Lung microvascular endothelial cell (primary cell): ENCODE measurements around the gene FOXP3. TPM values are rescaled to one million over a fixed set of nuclear protein-coding genes. Genes with fewer than 3 reads are reported as not detected.
A peak's percentile ranks its signal among the peaks of the same experiment; 100 is the strongest.
"Not testable (repeated sequence)": the region's sequence is repeated elsewhere in the genome, so short reads cannot be mapped to it uniquely, and the experiment has no call there.

ENCODE experiments used
- DNase-seq, 2 donors: peaks; one replicate each; pipeline versions ENCODE4 v3.0.0 to v3.0.0-alpha.2; 2010; ENCODE audit warnings: low read depth in 2 of 2
- total RNA-seq: library from RNA; depleted of rRNA; stranded (reverse); fragments of >200 nt; gene quantifications from 2 replicates; pipeline ENCODE4 v1.2.1, GENCODE V29; 2014

FOXP3 gene, protein sequence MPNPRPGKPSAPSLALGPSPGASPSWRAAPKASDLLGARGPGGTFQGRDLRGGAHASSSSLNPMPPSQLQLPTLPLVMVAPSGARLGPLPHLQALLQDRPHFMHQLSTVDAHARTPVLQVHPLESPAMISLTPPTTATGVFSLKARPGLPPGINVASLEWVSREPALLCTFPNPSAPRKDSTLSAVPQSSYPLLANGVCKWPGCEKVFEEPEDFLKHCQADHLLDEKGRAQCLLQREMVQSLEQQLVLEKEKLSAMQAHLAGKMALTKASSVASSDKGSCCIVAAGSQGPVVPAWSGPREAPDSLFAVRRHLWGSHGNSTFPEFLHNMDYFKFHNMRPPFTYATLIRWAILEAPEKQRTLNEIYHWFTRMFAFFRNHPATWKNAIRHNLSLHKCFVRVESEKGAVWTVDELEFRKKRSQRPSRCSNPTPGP
- not detected in 2 replicates for total RNA-seq

DNA sequence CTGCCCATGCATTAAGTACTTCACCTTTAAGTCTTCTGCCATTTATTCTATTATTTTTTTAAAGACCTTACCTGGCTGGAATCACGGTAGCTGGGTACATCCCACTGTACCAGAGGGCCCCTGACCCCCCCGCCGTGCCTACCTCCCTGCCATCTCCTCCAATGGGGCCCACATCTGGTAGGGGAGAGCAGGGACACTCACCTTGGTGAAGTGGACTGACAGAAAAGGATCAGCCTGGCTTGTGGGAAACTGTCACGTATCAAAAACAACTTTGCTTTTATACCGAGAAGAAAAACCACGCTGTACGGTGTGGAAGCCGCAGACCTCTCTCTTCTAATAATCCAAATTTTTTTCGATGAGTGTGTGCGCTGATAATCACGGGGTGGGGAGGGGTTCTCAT lies at the start of gene FOXP3:
Gene FOXP3 (minus strand): TSS at position 251 of the 400 bp plus-strand sequence. CDS start 6,205 bp downstream, outside the sequence.
- no peak for DNase-seq

DNA sequence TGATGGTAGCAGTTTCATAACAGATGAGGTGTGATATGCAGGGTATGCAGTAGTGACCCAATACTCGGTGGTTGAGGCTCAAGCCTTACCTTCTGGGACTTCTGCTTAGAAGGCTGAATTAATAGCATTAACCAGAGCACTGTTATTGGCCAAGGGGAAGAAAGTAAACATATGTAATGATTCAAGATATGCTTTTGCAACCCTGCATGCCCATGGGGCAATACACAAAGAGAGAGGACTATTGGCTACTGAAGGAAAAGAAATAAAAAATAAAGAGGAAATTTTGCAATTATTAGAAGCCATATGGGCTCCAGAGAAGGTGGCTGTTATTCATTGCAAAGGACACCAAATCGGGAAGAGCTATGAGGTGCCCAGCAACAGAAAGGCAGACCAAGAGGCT lies 47.7 kb upstream of the FOXP3 start:
- no peak for DNase-seq

DNA sequence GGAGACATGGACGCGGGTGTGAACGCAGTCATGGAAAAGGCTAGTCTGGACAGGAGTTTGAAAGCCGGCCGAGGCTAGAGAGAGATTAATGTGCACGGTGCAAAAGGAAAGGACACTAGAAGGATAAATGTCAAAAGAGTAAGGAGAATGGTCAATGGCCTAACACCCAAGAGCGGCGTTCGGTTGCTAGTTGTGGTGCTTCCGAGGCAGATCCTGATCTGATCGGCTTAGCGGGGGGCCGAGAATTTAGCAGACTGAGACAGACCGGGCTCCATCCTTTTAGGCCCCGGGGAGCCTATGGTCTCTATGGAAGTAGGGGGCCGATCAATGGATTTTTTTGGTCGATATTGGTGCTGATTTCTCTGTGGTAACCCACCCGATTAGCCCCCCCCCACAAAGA lies 45.9 kb upstream of the FOXP3 start:
- DNase-seq, result no peak

DNA sequence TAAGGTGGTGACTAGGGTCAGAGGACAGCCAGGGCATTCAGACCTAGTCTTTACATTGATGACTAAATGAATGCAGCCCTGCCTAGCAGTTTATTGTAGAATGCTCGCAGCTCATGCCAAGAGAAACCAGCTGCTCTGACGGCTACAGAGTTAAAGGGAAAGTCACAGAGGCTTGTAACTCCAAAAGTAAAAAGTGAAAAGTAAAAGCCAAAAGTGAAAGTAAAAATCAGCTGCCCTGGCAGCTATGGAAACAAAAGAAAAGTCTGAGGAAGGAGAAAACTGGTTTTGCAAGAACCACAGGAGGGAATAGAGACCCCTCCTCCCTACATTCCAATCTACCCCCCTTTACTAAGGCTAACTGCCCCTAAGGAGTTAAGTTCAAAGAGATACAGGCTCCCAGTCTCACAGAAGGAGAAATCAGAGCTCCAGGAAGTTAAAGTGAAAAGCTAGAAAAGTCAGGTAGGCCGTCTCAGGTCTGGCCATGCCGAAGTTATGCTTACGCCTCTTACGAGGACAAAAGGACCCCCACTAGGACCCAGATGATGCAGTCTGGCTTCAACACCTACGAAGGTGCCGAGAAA lies 45.0 kb upstream of the FOXP3 start:
- peak; percentile 16 to 36 for DNase-seq

DNA sequence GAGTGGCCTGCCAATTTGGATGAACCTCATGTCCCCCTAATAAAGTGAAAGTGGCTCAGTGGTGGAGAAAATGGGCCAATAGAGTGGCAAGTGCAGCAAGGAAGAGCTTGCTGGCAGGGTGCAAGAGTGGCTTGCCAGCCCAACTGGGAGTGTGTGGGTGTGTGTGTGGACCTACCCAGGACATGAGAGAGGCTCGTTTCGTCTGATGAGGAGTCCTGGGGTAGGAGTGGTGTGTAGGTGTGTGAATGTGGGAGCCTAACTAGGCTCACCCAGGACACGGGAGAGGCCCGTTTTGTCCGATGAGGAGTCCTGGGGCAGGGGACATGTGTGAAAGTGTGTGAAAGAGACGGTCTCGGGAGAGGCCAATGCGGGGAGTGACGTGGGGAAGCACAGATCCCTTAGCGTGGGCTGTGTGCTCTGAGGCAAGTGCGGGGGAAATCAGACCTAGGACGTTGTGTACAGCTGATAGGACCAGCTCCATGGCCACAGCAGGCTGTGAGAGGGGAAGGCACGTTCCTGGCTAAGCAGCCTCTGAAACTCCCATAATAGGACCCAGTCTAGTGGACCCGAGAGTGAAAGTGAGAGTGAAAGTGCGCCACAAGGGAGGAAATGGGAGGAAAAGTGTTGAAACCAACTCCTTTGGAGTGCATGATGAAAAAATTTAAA lies 44.2 kb upstream of the FOXP3 start:
- DNase-seq, result peak; percentile 23 to 45

DNA sequence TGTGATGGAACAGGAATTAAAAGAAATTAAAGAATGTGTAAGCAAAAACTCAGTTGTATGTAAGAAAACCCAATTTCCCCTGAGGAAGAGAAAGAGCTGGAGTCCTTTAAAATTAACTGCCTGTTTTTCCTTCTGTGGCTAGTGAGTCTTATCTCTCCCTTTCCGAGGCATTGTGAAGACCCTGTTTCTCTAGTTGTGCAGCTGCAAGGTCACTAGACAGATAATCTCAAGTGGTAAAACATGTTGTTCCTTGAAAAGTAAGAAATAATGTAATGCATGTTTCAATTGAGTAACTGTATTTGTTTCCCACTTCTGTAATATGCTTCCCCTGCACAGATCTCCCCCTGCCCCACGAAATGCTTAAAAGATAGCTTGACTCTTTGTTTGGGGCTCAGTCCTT lies 43.3 kb upstream of the FOXP3 start:
- not testable (repeated sequence) for DNase-seq

DNA sequence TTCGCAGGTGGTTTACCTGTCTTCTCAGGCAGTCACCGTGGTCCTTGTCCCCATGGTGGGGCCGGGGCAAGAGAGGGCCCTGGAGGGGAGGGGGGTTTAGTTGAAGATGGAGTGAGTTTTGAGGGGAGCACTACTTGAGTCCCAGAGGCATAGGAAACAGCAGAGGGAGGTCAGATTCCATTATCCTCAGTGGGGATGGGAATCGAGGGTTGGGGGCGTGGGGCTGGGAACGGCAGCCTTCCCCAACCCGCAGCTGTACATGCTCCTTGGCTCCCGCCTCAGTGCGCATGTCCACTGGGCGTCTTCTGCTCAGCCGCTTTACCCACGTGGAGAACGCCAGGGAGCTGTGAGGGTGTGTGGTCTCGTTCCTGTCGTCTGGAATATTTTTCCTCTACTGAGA lies 38.8 kb upstream of the FOXP3 start, which contains the start of gene GAGE10:
Gene GAGE10 (plus strand): TSS at position 301 of the 400 bp plus-strand sequence. CDS start 1,214 bp downstream, outside the sequence.
- DNase-seq, result no peak

DNA sequence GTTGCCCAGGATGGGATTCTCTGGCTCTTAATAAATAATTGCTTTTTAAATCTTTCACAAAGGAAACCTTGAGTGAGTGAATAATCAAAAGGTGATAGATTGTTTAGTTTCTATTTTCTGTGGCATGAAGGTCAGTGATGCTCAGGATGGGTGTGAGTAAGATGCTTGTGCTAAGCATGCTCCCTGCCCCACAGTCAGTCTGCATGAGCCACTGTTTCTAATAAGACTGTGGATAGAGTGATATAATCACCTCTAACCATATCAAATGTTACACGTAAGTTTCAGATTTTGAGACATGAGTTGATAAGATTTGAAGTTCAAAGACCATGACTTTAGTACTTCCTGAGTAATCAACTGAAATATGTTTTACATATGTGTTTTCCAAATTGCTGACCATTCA lies 36.2 kb upstream of the FOXP3 start:
- no peak for DNase-seq

DNA sequence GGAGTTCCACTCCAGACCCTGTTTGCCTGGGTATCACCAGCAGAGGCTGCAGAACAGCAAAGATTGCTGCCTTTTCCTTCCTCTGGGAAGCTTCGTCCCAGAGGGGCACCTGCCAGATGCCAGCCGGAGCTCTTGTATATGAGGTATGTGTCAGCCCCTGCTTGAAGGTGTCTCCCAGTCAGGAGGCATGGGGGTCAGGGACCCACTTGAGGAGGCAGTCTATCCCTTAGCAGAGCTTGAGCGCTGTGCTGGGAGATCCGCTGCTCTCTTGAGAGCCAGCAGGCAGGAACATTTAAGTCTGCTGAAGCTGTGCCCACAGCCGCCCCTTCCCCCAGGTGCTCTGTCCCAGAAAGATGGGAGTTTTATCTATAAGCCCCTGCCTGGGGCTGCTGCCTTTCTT lies 34.8 kb upstream of the FOXP3 start:
- DNase-seq, result not testable (repeated sequence)

DNA sequence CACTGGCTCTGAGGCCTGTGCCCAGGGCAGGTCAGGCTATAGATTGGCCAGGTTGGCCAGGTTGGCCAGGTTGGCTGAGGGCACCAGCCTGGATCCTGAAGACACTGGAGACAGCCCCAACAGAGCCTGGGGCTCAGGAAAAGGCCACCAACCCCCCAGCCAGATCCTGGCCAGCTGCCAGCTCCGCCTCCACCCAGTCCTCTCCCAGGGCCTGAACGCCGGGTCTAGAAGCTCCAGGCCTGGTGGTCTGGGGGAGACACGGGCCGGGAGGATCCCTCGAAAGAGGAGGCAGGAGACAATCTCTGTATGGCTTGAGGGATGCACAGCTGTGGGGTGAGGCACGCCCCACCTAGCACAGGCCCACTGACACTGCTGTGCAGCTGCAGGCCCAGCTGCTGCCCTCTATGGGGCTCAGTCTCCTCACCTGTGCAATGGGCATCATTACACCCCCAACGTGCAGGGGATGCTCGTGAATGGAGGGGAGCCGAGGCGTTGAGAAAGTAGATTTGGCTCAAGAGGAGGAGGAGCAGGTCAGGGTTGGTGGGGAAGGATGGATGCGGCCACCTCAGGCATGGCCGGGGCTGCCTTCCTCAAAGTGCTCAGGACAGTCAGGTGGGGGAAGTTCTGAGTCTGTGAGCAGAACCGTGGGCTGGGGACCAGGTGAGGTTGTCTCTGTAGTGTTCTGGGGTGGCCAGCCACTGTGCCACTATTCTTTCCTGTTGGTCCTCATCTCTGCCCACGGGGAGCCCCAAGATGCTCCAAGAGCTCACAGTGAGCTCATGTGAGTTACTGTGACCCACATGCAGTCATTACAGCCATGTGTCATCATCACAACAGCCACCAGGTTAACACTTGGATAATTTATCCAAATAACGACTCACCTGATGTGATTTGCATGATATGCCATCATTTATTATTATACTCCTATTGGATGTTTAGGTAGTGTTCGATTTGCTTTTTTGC lies 28.2 kb upstream of the FOXP3 start:
- no peak for DNase-seq

DNA sequence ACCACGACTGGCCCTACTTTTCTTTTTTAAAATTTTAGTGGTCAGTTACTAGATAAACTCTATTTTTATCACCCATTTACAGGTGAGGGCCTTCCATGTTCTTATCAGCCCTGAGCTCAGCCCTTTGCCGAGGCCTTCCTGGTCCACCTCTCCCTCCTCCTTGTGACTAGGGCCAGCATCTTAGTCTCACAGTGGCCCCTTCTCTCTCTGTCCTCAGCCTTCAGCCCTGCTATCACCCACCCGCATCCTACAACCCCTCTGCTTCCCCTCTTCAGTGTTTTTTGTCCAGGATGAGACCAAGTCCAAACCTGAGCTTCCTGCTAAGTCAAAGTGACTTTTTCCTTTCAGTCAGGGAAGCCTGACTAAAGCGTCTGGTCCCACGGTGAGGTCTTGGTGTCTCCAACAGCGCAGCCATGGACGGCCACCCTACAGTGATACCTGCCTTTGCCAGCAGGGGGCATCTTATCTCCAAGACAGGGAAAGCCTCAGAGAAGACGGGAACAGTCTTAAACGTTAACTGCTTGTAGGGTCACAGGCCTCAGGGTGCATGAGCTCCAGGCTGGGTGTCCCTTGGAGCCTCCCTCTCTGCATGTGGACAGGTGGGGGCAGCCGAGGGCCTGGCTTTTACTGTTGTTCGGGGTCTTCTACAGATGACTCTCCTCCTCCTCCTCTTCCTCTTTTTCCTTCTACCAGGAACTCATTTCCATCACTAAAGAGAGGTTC lies 27.3 kb upstream of the FOXP3 start:
- DNase-seq, result peak; percentile 50 to 55

DNA sequence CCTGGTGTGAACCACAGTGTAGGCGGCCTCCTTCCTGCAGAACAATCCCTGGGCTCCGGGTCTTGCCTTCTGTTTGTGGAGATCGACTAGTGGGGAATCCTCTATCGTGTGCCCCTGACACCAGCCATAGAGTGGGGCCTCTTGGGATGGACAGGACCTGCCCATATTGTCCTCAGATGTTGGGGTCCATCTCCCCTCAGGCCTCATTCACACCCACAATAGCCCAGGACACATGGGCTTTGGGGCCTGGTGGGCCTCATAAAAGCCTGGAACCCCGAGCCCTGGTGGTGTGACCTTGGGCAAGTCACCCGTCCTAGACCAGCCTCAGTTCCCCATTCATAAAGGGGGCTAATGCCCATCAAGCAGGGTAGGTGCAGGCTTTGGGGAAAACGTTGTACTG lies 25.7 kb upstream of the FOXP3 start:
- DNase-seq, result no peak

DNA sequence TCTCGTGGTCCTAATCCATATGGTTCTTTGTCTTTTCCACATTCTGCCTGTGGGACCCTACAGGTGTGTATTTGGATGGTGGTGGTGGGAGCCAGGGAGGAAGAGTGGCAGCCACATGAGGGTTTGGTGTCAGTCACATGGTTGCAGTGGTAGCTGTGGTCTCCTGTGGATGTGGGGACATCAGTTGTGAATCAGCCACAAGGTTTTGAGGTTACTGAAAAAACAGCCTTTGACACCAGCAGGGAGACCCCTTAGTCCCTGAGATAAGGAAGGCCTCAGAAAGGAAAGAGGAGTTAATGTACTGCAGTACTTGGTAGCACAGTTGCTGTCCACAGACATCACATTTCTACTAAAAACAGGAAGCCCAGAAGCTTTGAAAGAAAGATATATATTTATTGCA lies 23.2 kb upstream of the FOXP3 start:
- no peak for DNase-seq

DNA sequence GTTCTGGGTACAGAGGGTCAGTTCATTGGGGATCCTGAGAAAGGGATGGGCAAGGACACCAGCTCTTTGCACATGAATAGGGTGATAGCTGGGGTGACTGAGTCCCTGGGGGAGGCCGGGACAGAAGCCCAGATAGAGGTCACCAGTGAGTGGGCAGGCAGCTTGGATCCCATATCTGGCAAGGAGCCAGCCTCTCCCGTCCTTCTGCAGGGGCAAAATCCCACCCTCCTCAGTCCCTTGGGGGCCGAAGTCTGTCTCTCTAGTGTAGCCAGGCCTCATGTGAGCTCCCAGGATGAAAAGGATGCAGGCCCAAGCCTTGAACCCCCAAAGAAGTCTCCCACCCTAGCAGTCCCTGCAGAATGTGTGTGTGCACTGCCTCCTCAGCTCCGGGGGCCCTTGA lies 22.1 kb upstream of the FOXP3 start:
- DNase-seq, result no peak

DNA sequence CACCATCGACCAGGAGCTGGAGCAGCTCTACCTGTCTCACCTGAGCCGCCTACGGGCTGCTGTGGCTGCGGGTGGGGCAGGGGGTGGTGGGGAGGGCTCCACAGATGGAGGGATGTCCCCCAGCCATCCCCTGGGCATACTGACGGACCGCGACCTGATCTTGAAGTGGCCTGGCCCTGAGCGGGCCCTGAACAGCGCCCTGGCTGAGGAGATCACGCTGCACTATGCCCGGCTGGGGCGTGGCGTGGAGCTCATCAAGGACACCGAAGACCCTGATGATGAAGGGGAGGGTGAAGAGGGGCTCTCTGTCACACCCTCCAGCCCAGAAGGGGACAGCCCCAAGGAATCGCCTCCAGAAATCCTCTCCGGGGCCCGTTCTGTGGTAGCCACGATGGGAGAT lies 21.6 kb upstream of the FOXP3 start:
- DNase-seq, result no peak

DNA sequence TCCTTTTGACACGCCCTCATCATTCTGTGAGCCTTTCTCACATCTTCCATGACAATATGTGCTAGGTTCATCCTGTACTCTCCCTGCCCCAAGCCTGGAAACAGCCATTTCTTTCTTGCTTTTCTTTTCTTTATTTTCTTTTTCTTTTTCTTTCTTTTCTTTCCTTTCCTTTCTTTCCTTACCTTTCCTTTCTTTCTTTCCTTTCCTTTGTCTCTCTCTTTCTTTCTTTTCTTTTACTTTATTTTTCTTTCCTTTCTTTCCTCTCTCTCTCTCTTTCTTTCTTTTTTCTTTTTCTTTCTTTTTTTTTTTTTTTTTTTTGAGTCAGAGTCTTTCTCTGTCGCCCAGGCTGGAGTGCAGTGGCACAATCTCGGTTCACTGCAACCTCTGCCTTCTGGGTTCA lies 19.7 kb upstream of the FOXP3 start:
- DNase-seq, result no peak

DNA sequence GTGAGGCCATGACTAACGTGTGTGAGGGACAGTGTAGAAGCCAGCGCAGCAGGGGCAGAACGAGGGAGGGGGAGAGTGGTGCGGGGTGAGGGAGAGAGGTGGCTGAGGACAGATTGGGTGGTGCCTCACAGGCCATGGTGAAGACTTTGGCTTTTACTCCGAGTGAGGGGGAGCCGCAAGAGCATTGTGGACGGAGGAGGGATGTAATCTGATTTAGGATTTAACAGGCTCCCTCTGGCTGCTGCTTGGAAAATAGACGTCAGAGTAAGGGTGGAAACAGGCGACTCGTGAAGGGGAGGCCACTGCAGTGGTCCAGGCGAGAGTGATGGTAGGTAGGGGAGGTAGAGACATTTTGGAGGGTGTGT lies 18.1 kb upstream of the FOXP3 start:
- peak in 1 of 2 donors; percentile 15 for DNase-seq

DNA sequence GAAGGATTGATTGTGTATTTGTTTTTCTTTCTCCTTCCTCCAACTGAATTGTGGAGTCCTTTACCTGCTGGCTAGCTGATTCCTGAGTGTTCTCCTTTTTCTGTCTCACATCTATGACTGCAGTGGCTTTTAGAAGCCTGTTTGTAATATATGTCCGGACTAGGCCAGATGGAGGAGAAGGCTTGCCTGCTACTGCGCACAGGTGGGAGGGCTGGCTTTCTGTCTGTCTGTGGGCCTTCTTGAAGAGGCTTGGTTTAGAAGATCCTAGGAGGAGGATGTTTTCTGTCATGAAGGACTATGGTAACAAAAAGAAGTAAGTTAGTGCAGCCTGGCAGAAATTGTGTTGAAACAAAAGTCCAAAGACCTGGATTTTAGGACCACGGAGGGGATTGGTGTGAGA lies 13.6 kb upstream of the FOXP3 start:
- DNase-seq, result no peak

DNA sequence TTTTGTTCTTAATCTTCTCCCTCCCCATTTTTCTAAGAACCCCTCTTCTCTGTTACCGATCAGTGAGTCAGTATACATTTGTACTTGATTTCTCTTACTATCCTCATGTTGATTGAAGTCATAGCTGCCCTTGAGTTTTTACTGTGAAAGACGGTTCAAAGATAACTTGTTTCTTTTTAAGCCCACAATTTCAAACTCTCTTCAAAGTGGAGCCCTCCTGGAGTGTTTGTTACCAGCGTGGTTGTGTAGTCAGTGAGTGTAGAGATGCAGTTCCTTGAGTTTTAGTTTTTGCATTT lies 13.0 kb upstream of the FOXP3 start:
- DNase-seq, result no peak

DNA sequence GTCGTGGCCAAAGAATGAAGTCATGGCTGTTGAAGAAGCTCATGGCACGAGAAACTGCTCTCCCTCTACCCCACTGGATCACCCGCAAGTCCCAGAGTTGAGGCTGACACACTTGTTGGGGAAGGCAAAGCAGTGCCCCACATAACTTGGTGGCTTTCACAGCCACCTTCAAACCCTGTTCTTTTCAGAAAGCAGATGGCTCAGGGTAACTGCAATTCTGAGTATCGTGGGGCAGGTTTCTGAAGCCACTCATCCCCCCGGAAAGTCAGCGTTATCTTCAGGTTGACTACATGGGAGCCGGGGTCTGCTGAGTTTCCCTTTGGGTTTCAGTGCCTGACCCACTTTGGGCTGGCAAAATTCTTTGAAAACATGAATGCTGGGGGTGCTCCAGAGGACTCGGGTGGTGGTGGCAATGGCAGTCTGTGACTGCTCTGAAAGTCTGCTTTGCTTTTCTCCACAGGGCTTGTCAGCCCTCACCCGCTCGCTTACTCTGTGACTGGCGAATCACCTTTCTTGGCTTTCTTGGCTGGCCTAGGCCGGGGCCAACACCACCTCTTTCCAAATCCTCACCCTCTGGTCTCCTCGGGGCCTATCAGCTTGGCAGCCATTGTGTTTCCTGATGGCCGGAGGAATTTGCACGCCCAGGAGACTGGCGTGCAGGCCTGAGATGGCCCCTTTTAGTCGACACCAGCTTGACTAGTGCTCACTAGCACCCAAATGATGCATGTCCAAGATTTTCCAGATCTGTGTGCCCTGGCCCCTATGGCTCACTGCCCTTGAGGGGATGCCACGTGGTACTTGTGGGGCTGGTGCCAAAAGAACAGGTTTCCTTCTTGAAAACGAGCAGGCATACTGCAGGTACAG lies 12.4 kb upstream of the FOXP3 start:
- no peak for DNase-seq
